A549 (cell line): ENCODE measurements around the gene EID2. TPM values are rescaled to one million over a fixed set of nuclear protein-coding genes. Genes with fewer than 3 reads are reported as not detected.
A peak's percentile ranks its signal among the peaks of the same experiment; 100 is the strongest.

Experiments
- ATOH8 ChIP-seq: fragments of 250-450 bp; sonication (Bioruptor Pico); IDR thresholded peaks from 2 replicates; pipeline ENCODE4 v1.5.0; 2020; ENCODE audit warnings: low read depth, mild to moderate bottlenecking, moderate library complexity
- BHLHE40 ChIP-seq: IDR thresholded peaks from 2 replicates; pipeline ENCODE4 v1.6.1; 2012; ENCODE audit warnings: low read depth, low read length, inconsistent platforms
- CBX2 ChIP-seq: fragments of 200-600 bp; sonication (generic); IDR thresholded peaks from 2 replicates; pipeline ENCODE4 v1.6.1; 2016; ENCODE audit warnings: low read depth, mild to moderate bottlenecking, borderline replicate concordance
- CBX8 ChIP-seq: fragments of 200-600 bp; sonication (generic); IDR thresholded peaks from 2 replicates; pipeline ENCODE4 v1.6.1; 2016
- CHD2 ChIP-seq: fragments of 150-350 bp; IDR thresholded peaks from 2 replicates; pipeline ENCODE4 v1.6.1; 2014; ENCODE audit warnings: low read length; ENCODE audit not compliant: partially characterized antibody
- CHD4 ChIP-seq: fragments of 200-600 bp; sonication (generic); IDR thresholded peaks from 2 replicates; pipeline ENCODE4 v1.6.1; 2016; ENCODE audit warnings: antibody characterized with exemption, mild to moderate bottlenecking, borderline replicate concordance
- EHF ChIP-seq: fragments of 250-450 bp; sonication (Bioruptor Pico); IDR thresholded peaks from 2 replicates; pipeline ENCODE4 v1.5.0; 2020; ENCODE audit warnings: mild to moderate bottlenecking
- ELK1 ChIP-seq: fragments of 150-350 bp; IDR thresholded peaks from 2 replicates; pipeline ENCODE4 v1.6.1; 2014; ENCODE audit warnings: low read depth, mild to moderate bottlenecking, low read length
- ESRRA ChIP-seq: fragments of 150-350 bp; IDR thresholded peaks from 2 replicates; pipeline ENCODE4 v1.6.1; 2014; ENCODE audit warnings: mild to moderate bottlenecking, low read length, borderline replicate concordance
- FOSB ChIP-seq: fragments of 250-450 bp; sonication (Bioruptor Pico); IDR thresholded peaks from 2 replicates; pipeline ENCODE4 v1.5.0; 2020; ENCODE audit warnings: mild to moderate bottlenecking, moderate library complexity
- FOSL2 ChIP-seq, 2 experiments: fragments of 450-650 bp in 1 of 2; fragments of >200 bp in 1 of 2; sonication (Bioruptor Twin) in 1 of 2; formaldehyde crosslinking; IDR thresholded peaks; 2 replicates each; pipeline versions ENCODE4 v1.5.0 to v1.6.1; 2016 to 2020; ENCODE audit warnings: mild to moderate bottlenecking in 1 of 2, moderate library complexity in 1 of 2
- FOXS1 ChIP-seq: fragments of 250-450 bp; sonication (Bioruptor Pico); IDR thresholded peaks from 2 replicates; pipeline ENCODE4 v1.5.0; 2020; ENCODE audit warnings: mild to moderate bottlenecking, moderate library complexity
- GATA3 ChIP-seq: IDR thresholded peaks from 2 replicates; pipeline ENCODE4 v1.6.1; 2012; ENCODE audit warnings: borderline replicate concordance
- HDAC2 ChIP-seq: fragments of 200-600 bp; sonication (generic); IDR thresholded peaks from 2 replicates; pipeline ENCODE4 v1.6.1; 2016
- HOXB13 ChIP-seq: fragments of 250-450 bp; sonication (Bioruptor Pico); IDR thresholded peaks from 2 replicates; pipeline ENCODE4 v1.5.0; 2020; ENCODE audit warnings: low read depth, mild to moderate bottlenecking, moderate library complexity
- HOXB5 ChIP-seq: fragments of 250-450 bp; sonication (Bioruptor Pico); IDR thresholded peaks from 2 replicates; pipeline ENCODE4 v1.5.0; 2020; ENCODE audit warnings: mild to moderate bottlenecking, moderate library complexity
- JUN ChIP-seq, 2 experiments: fragments of >200 bp; sonication (Bioruptor Twin); formaldehyde crosslinking; IDR thresholded peaks; 2 replicates in 1 of 2; 3 replicates in 1 of 2; pipeline ENCODE4 v1.6.1; 2016 to 2017
- NFE2L2 ChIP-seq: fragments of 150-350 bp; conservative IDR thresholded peaks from 2 replicates; pipeline ENCODE4 v1.6.1; 2014; ENCODE audit warnings: low read length
- NPAS2 ChIP-seq: fragments of 250-450 bp; sonication (Bioruptor Pico); IDR thresholded peaks from 2 replicates; pipeline ENCODE4 v1.8.0; 2022; ENCODE audit warnings: mild to moderate bottlenecking, moderate library complexity, borderline replicate concordance
- NR3C1 ChIP-seq: fragments of >200 bp; sonication (Bioruptor Twin); formaldehyde crosslinking; IDR thresholded peaks from 3 replicates; pipeline ENCODE4 v1.6.1; 2017
- PHF8 ChIP-seq: fragments of 200-600 bp; sonication (generic); IDR thresholded peaks from 2 replicates; pipeline ENCODE4 v1.6.1; 2016; ENCODE audit warnings: low read depth, mild to moderate bottlenecking, antibody characterized with exemption, moderate library complexity, borderline replicate concordance
- POLR2A ChIP-seq: IDR thresholded peaks from 2 replicates; pipeline ENCODE4 v1.6.1; 2012; ENCODE audit warnings: mild to moderate bottlenecking, low read length
- RCOR1 ChIP-seq: fragments of 150-350 bp; IDR thresholded peaks from 2 replicates; pipeline ENCODE4 v1.6.1; 2014; ENCODE audit warnings: antibody characterized with exemption, low read length, low read depth
- TP53 ChIP-seq: fragments of 250-450 bp; sonication (Bioruptor Pico); IDR thresholded peaks from 2 replicates; pipeline ENCODE4 v1.5.0; 2021; ENCODE audit warnings: mild to moderate bottlenecking, moderate library complexity
- USF2 ChIP-seq: fragments of 450-650 bp; IDR thresholded peaks from 2 replicates; pipeline ENCODE4 v1.6.1; 2014; ENCODE audit warnings: antibody characterized with exemption
- ZC3H11A ChIP-seq: fragments of 450-650 bp; IDR thresholded peaks from 2 replicates; pipeline ENCODE4 v1.6.1; 2014; ENCODE audit warnings: antibody characterized with exemption, mild to moderate bottlenecking
- ZNF302 ChIP-seq: fragments of 250-450 bp; sonication (Bioruptor Pico); IDR thresholded peaks from 2 replicates; pipeline ENCODE4 v1.9.0; 2021; ENCODE audit warnings: inconsistent platforms, mild to moderate bottlenecking, moderate library complexity
- ZSCAN20 ChIP-seq: fragments of 250-450 bp; sonication (Bioruptor Pico); IDR thresholded peaks from 2 replicates; pipeline ENCODE4 v1.8.0; 2022; ENCODE audit warnings: mild to moderate bottlenecking, moderate library complexity
- polyA plus RNA-seq, 4 experiments: library from polyadenylated mRNA; depleted of rRNA in 3 of 4; stranded (reverse); fragments of >200 nt; fragmentation: RNase III in 1 of 4; extraction: RNeasy Plus Mini Kit Qiagen cat#74134 plus additional on column Dnase treatment in 1 of 4; gene quantifications; 2 replicates in 3 of 4; 3 replicates in 1 of 4; pipeline ENCODE4 v1.2.3, GENCODE V29; 2011 to 2017
- TF ChIP-seq, protein P1 (sequence below): fragments of >200 bp; sonication (Bioruptor Twin); formaldehyde crosslinking; IDR thresholded peaks from 3 replicates; pipeline ENCODE4 v1.6.1; 2016
- TF ChIP-seq, protein P2 (sequence below): fragments of 200-600 bp; sonication (generic); IDR thresholded peaks from 2 replicates; pipeline ENCODE4 v1.6.1; 2016; ENCODE audit warnings: antibody characterized with exemption, mild to moderate bottlenecking, moderate library complexity
- TF ChIP-seq, protein P3 (sequence below): IDR thresholded peaks from 2 replicates; pipeline ENCODE4 v1.6.1; 2012; ENCODE audit warnings: low read depth, borderline replicate concordance
- TF ChIP-seq, protein P4 (sequence below): IDR thresholded peaks from 2 replicates; pipeline ENCODE4 v1.6.1; 2012
- TF ChIP-seq, protein P5 (sequence below): fragments of >200 bp; sonication (Bioruptor Twin); formaldehyde crosslinking; IDR thresholded peaks from 2 replicates; pipeline ENCODE4 v1.6.1; 2016

Gene EID2
- polyA plus RNA-seq, 2 of the 4 experiments (the other 2 are of a cell fraction), result 26.1 to 53.0 TPM

DNA sequence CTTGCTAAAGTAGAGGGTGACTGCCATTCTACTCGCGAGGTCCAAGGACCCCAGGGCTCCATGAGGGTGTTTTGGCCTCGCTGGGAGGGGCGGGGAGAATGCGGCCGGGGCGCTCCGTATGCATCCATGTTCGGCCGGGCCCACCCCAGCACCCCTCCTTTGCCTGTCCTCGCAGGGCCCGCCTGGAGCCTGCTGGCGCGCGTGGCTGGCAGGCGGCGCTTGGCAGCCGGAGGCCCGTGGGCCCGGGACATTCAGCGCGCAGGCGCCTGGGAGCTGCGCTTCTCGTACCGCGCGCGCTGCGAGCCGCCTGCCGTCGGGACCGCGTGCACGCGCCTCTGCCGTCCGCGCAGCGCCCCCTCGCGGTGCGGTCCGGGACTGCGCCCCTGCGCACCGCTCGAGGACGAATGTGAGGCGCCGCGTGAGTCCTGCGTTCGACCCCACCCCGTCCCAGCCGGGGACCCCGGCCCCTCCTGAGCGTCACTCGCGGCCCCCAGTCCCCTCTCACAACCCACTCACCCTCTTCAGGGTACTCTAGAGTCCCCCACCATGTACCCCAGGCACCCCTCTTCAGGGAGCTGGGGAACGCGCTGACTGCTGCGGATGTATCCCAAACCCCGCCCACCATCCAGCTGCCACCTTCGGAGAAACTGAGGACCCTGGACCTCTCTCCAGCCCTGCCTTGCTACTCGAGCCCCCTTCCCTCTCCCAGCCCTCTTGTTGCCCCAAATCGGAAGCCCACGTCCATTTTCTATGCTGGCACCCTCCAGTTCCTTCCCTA is 37.1 kb downstream of the EID2 start (continued):
- TF ChIP-seq ELK1 (no peak), ZSCAN20 (CRISPR knock-in tag) (peak; percentile 76; the same call in 1 of the 2 replicates), ESRRA (no peak; the same call in 1 of the 2 replicates), HOXB13 (peak; percentile 96), CBX2 (no peak), ATOH8 (CRISPR knock-in tag) (peak; percentile 97), PHF8 (no peak), NFE2L2 (no peak), EHF (peak; percentile 91), FOSL2 (IDR thresholded peaks at IDR 0.05) (no peak), FOSL2 (CRISPR knock-in tag; IDR thresholded peaks at IDR 0.05) (no peak), POLR2A (no peak), HOXB5 (CRISPR knock-in tag) (peak; percentile 95), CHD4 (no peak), GATA3 (no peak; the same call in 1 of the 2 replicates), ZC3H11A (no peak), NR3C1 (no peak), BHLHE40 (peak; percentile 16; the same call in 1 of the 2 replicates), USF2 (no peak), FOXS1 (CRISPR knock-in tag) (peak; percentile 92), JUN (IDR thresholded peaks at IDR 0.05) (0 out of 5 replicates have a peak, but pooled peaks of 1 of the 2 experiments have one; percentile 20), NPAS2 (CRISPR knock-in tag) (peak; percentile 53; the same call in 1 of the 2 replicates), FOSB (CRISPR knock-in tag) (no peak), HDAC2 (no peak), CBX8 (no peak), RCOR1 (no peak), CHD2 (no peak), ZNF302 (CRISPR knock-in tag) (no peak), TP53 (CRISPR knock-in tag) (peak; percentile 93)
- TF ChIP-seq, protein P1, sequence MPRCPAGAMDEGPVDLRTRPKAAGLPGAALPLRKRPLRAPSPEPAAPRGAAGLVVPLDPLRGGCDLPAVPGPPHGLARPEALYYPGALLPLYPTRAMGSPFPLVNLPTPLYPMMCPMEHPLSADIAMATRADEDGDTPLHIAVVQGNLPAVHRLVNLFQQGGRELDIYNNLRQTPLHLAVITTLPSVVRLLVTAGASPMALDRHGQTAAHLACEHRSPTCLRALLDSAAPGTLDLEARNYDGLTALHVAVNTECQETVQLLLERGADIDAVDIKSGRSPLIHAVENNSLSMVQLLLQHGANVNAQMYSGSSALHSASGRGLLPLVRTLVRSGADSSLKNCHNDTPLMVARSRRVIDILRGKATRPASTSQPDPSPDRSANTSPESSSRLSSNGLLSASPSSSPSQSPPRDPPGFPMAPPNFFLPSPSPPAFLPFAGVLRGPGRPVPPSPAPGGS, result no peak
- TF ChIP-seq, protein P2, sequence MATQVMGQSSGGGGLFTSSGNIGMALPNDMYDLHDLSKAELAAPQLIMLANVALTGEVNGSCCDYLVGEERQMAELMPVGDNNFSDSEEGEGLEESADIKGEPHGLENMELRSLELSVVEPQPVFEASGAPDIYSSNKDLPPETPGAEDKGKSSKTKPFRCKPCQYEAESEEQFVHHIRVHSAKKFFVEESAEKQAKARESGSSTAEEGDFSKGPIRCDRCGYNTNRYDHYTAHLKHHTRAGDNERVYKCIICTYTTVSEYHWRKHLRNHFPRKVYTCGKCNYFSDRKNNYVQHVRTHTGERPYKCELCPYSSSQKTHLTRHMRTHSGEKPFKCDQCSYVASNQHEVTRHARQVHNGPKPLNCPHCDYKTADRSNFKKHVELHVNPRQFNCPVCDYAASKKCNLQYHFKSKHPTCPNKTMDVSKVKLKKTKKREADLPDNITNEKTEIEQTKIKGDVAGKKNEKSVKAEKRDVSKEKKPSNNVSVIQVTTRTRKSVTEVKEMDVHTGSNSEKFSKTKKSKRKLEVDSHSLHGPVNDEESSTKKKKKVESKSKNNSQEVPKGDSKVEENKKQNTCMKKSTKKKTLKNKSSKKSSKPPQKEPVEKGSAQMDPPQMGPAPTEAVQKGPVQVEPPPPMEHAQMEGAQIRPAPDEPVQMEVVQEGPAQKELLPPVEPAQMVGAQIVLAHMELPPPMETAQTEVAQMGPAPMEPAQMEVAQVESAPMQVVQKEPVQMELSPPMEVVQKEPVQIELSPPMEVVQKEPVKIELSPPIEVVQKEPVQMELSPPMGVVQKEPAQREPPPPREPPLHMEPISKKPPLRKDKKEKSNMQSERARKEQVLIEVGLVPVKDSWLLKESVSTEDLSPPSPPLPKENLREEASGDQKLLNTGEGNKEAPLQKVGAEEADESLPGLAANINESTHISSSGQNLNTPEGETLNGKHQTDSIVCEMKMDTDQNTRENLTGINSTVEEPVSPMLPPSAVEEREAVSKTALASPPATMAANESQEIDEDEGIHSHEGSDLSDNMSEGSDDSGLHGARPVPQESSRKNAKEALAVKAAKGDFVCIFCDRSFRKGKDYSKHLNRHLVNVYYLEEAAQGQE, result no peak
- TF ChIP-seq, protein P3, sequence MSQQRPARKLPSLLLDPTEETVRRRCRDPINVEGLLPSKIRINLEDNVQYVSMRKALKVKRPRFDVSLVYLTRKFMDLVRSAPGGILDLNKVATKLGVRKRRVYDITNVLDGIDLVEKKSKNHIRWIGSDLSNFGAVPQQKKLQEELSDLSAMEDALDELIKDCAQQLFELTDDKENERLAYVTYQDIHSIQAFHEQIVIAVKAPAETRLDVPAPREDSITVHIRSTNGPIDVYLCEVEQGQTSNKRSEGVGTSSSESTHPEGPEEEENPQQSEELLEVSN, result peak; percentile 99
- TF ChIP-seq, protein P4, sequence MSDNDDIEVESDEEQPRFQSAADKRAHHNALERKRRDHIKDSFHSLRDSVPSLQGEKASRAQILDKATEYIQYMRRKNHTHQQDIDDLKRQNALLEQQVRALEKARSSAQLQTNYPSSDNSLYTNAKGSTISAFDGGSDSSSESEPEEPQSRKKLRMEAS, result peak; percentile 99
- TF ChIP-seq, protein P5, sequence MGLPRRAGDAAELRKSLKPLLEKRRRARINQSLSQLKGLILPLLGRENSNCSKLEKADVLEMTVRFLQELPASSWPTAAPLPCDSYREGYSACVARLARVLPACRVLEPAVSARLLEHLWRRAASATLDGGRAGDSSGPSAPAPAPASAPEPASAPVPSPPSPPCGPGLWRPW, result no peak
